T-cell (primary cell): ENCODE results near the gene MYO15A. TPM values are rescaled to one million over a fixed set of nuclear protein-coding genes. Genes with fewer than 3 reads are reported as not detected.

Source experiments
- ATAC-seq, 4 experiments: fragments of 200-7000 bp in 3 of 4; fragments of 150-1000 bp in 1 of 4; cut with Tn5 transposase; replicated peaks in 1 of 4; 1 replicate in 3 of 4; 2 replicates in 1 of 4; pipeline ENCODE4 v1.10.0; 2021; ENCODE audit warnings: moderate library complexity in 3 of 4, mild to moderate bottlenecking in 2 of 4, moderate number of reproducible peaks in 1 of 4
- CTCF ChIA-PET, 2 donors: fragments of 300-600 bp; sonication (Branson Sonifier 250); formaldehyde crosslinking; loops; one replicate each; lab custom pipeline; 2022; ENCODE audit warnings: antibody characterized with exemption in 2 of 2; lab: Charles Lee
- POLR2A ChIA-PET, 2 donors: fragments of 300-600 bp; sonication (Branson Sonifier 250); formaldehyde crosslinking; loops; one replicate each; lab custom pipeline; 2022; ENCODE audit warnings: antibody characterized with exemption in 2 of 2; lab: Charles Lee
- DNase-seq, 35 experiments: peaks; one replicate each; pipeline versions ENCODE4 v3.0.0 to v3.0.0-alpha.2; 2013 to 2023
- H3K27ac ChIP-seq: one replicate; pipeline ENCODE4 v1.5.1; 2013; ENCODE audit warnings: low read length
- H3K27me3 ChIP-seq, 2 experiments: replicated peaks in 1 of 2; 1 replicate in 1 of 2; 2 replicates in 1 of 2; pipeline versions ENCODE4 v1.6.1 to v1.7.0; 2013; ENCODE audit warnings: low read length in 1 of 2, mixed read lengths in 1 of 2; ENCODE audit not compliant: control insufficient read depth in 2 of 2, insufficient read depth in 2 of 2; ENCODE audit errors: extremely low read depth in 1 of 2
- H3K36me3 ChIP-seq, 2 donors: 1 replicate in 1 of 2; 2 replicates in 1 of 2; pipeline versions ENCODE4 v1.6.1 to v1.7.0; 2013; ENCODE audit warnings: low read length in 1 of 2; ENCODE audit not compliant: control insufficient read depth in 2 of 2, insufficient read depth in 1 of 2; ENCODE audit errors: extremely low read depth in 1 of 2
- H3K4me1 ChIP-seq, 2 experiments: 1 replicate in 1 of 2; 2 replicates in 1 of 2; pipeline versions ENCODE4 v1.6.1 to v1.7.0; 2013; ENCODE audit warnings: low read length in 2 of 2, mixed read lengths in 1 of 2; ENCODE audit not compliant: insufficient read depth in 2 of 2, control insufficient read depth in 1 of 2; ENCODE audit errors: extremely low read depth in 1 of 2
- H3K4me3 ChIP-seq, 2 donors: 1 replicate in 1 of 2; 2 replicates in 1 of 2; pipeline versions ENCODE4 v1.5.1 to v1.7.0; 2013; ENCODE audit warnings: mild to moderate bottlenecking in 2 of 2, low read length in 1 of 2, moderate library complexity in 1 of 2; ENCODE audit not compliant: control insufficient read depth in 1 of 2; ENCODE audit errors: extremely low read depth in 1 of 2
- H3K9me3 ChIP-seq: 2 replicates; pipeline ENCODE4 v1.7.0; 2013
- H3K27ac Mint-ChIP-seq, 2 donors: one replicate each; pipeline ENCODE4 v1.8.0; 2020 to 2021; ENCODE audit warnings: mild to moderate bottlenecking in 2 of 2, mixed read lengths in 2 of 2
- H3K27me3 Mint-ChIP-seq, 2 donors: one replicate each; pipeline ENCODE4 v1.8.0; 2021 to 2022; ENCODE audit warnings: mixed read lengths in 2 of 2
- H3K36me3 Mint-ChIP-seq: one replicate; pipeline ENCODE4 v1.8.0; 2021; ENCODE audit warnings: mixed read lengths
- H3K4me1 Mint-ChIP-seq, 3 donors: one replicate each; pipeline ENCODE4 v1.8.0; 2020 to 2022; ENCODE audit warnings: mixed read lengths in 3 of 3, mild to moderate bottlenecking in 1 of 3
- H3K4me3 Mint-ChIP-seq, 3 donors: one replicate each; pipeline ENCODE4 v1.8.0; 2020 to 2022; ENCODE audit warnings: mild to moderate bottlenecking in 3 of 3, mixed read lengths in 3 of 3, moderate library complexity in 3 of 3
- H3K9me3 Mint-ChIP-seq, 3 donors: one replicate each; pipeline ENCODE4 v1.8.0; 2020 to 2022; ENCODE audit warnings: mixed read lengths in 3 of 3
- WGBS: methylation state at CpG from one replicate; pipeline ENCODE4 v1.1.5; 2013; ENCODE audit warnings: missing lambda C conversion rate; ENCODE audit not compliant: insufficient coverage; 5-methylcytosine and 5-hydroxymethylcytosine counted together
- total RNA-seq, 35 experiments: library from RNA in 6 of 35; stranded (reverse) in 6 of 35; fragments of 120-200 nt in 1 of 35; gene quantifications; one replicate each; pipeline versions ENCODE4 v1.2.1 to v1.2.4 and lab custom pipeline; 2013 to 2026

Gene MYO15A
- total RNA-seq, 5 donors from 2014 or later (not counting 1 experiment from before 2014, with no cell fraction given): 0.76 to 1.9 (median 1.3) TPM

- 98% methylated on average over 6 of the region's 9 CpGs for WGBS
- POLR2A ChIA-PET: no interaction called here
Measured at GRCh38 chr17:18101828-18102227, 6.7 kb upstream of the MYO15A start.

GRCh38 chr17:18102640-18103039 lies 5.9 kb upstream of the MYO15A start:
- Histone ChIP-seq H3K9me3 (no peaks in the 10 kb centered on the region), H3K36me3 (peaks cover 11 to 58% of the 10 kb centered on the region in 2 donors), H3K27me3 (no peaks in the 10 kb centered on the region), H3K27ac (no peak overlapping the region), H3K4me3 (no peak overlapping the region), H3K4me1 (no peaks in the 10 kb centered on the region)
- no peaks in the 10 kb centered on the region for H3K9me3 Mint-ChIP-seq
- no peaks in the 10 kb centered on the region for H3K4me1 Mint-ChIP-seq
- ATAC-seq (no peak), DNase-seq (no peak)
- POLR2A ChIA-PET: no interaction called here
- H3K36me3 Mint-ChIP-seq: peaks cover 26% of the 10 kb centered on the region
- H3K27ac Mint-ChIP-seq: no peak overlapping the region
- CTCF ChIA-PET: no interaction called here
- H3K4me3 Mint-ChIP-seq: no peak overlapping the region
- H3K27me3 Mint-ChIP-seq: no peaks in the 10 kb centered on the region
- WGBS: 59% methylated on average over 3 of the region's 3 CpGs

More at GRCh38 chr17:18101828-18102227, 6.7 kb upstream of the MYO15A start:
- DNase-seq (no peak), ATAC-seq (no peak)
- H3K9me3 ChIP-seq: no peaks in the 10 kb centered on the region
- H3K4me1 ChIP-seq: no peaks in the 10 kb centered on the region
- Mint-ChIP-seq H3K36me3 (peaks cover 24% of the 10 kb centered on the region), H3K9me3 (no peaks in the 10 kb centered on the region), H3K4me1 (no peaks in the 10 kb centered on the region), H3K27me3 (no peaks in the 10 kb centered on the region), H3K27ac (no peak overlapping the region), H3K4me3 (no peak overlapping the region)
- H3K27me3 ChIP-seq: no peaks in the 10 kb centered on the region
- peaks cover 20 to 60% of the 10 kb centered on the region in 2 donors for H3K36me3 ChIP-seq
- H3K4me3 ChIP-seq: no peak overlapping the region
- CTCF ChIA-PET: interaction anchor here in 1 of 2 donors (0.6 kb wide), 1 partner anchor 68 kb away, joined by 4 read pairs; no protein-coding TSS in a partner anchor
- no peak overlapping the region for H3K27ac ChIP-seq

- H3K27me3 Mint-ChIP-seq: no peaks in the 10 kb centered on the region
- H3K27me3 ChIP-seq: no peaks in the 10 kb centered on the region
- no peak overlapping the region for H3K27ac Mint-ChIP-seq
- POLR2A ChIA-PET: no interaction called here
- peaks cover 5 to 34% of the 10 kb centered on the region in 2 donors for H3K36me3 ChIP-seq
- H3K36me3 Mint-ChIP-seq: peaks cover 23% of the 10 kb centered on the region
- H3K4me1 ChIP-seq: no peaks in the 10 kb centered on the region
- no peak for ATAC-seq
- H3K9me3 ChIP-seq: no peaks in the 10 kb centered on the region
- CTCF ChIA-PET: no interaction called here
- no peak for DNase-seq
- H3K4me1 Mint-ChIP-seq: no peaks in the 10 kb centered on the region
- H3K4me3 ChIP-seq: no peak overlapping the region
- H3K9me3 Mint-ChIP-seq: no peaks in the 10 kb centered on the region
- H3K27ac ChIP-seq: no peak overlapping the region
- WGBS: 100% methylated on average over 1 of the region's 3 CpGs
- H3K4me3 Mint-ChIP-seq: no peak overlapping the region
Measured at GRCh38 chr17:18105027-18105426, 3.5 kb upstream of the MYO15A start.

- Histone ChIP-seq H3K27ac (no peak overlapping the region), H3K27me3 (no peaks in the 10 kb centered on the region), H3K36me3 (peaks cover 5 to 28% of the 10 kb centered on the region in 2 donors), H3K9me3 (no peaks in the 10 kb centered on the region), H3K4me3 (no peak overlapping the region), H3K4me1 (no peaks in the 10 kb centered on the region)
- Mint-ChIP-seq H3K36me3 (peaks cover 20% of the 10 kb centered on the region), H3K27ac (no peak overlapping the region), H3K9me3 (no peaks in the 10 kb centered on the region), H3K27me3 (no peaks in the 10 kb centered on the region), H3K4me1 (no peaks in the 10 kb centered on the region), H3K4me3 (no peak overlapping the region)
- DNase-seq (no peak), ATAC-seq (no peak)
- ChIA-PET POLR2A (no interaction called here), CTCF (no interaction called here)
- WGBS: 50% methylated on average over 2 of the region's 6 CpGs
Measured at GRCh38 chr17:18105595-18105994, 3.0 kb upstream of the MYO15A start.

- H3K4me3 Mint-ChIP-seq: no peak overlapping the region
- H3K4me1 Mint-ChIP-seq: no peaks in the 10 kb centered on the region
- no peak for DNase-seq
- CTCF ChIA-PET: no interaction called here
- H3K27ac ChIP-seq: no peak overlapping the region
- peaks cover 5 to 23% of the 10 kb centered on the region in 2 donors for H3K36me3 ChIP-seq
- no peak overlapping the region for H3K4me3 ChIP-seq
- H3K27me3 ChIP-seq: no peaks in the 10 kb centered on the region
- no peaks in the 10 kb centered on the region for H3K4me1 ChIP-seq
- no peaks in the 10 kb centered on the region for H3K9me3 ChIP-seq
- H3K36me3 Mint-ChIP-seq: peaks cover 20% of the 10 kb centered on the region
- H3K27ac Mint-ChIP-seq: no peak overlapping the region
- no peak for ATAC-seq
- no peaks in the 10 kb centered on the region for H3K27me3 Mint-ChIP-seq
- no peaks in the 10 kb centered on the region for H3K9me3 Mint-ChIP-seq
- WGBS: 100% methylated on average over 3 of the region's 9 CpGs
- POLR2A ChIA-PET: no interaction called here
Measured at GRCh38 chr17:18106211-18106610, 2.3 kb upstream of the MYO15A start.

- no peak overlapping the region for H3K4me3 ChIP-seq
- H3K27ac ChIP-seq: no peak overlapping the region
- Mint-ChIP-seq H3K4me1 (no peaks in the 10 kb centered on the region), H3K36me3 (peaks cover 17% of the 10 kb centered on the region), H3K9me3 (no peaks in the 10 kb centered on the region), H3K27me3 (no peaks in the 10 kb centered on the region), H3K4me3 (no peak overlapping the region), H3K27ac (no peak overlapping the region)
- H3K4me1 ChIP-seq: no peaks in the 10 kb centered on the region
- ChIA-PET POLR2A (no interaction called here), CTCF (no interaction called here)
- H3K27me3 ChIP-seq: peaks cover 0 to 2% of the 10 kb centered on the region in 2 experiments
- H3K9me3 ChIP-seq: no peaks in the 10 kb centered on the region
- peaks cover 5 to 19% of the 10 kb centered on the region in 2 donors for H3K36me3 ChIP-seq
- ATAC-seq: no peak
- no peak for DNase-seq
- WGBS: 88% methylated on average over 4 of the region's 14 CpGs
Measured at GRCh38 chr17:18107061-18107790, 1.3 kb upstream of the MYO15A start.
